Brain microvascular endothelial cell (primary cell): ENCODE results near the gene CA10.

Experiments
- DNase-seq: peaks from one replicate; pipeline ENCODE4 v3.0.0-alpha.2; 2020
- H3K27ac ChIP-seq: fragments of 250-450 bp; sonication (Bioruptor Pico); 2 replicates; pipeline ENCODE4 v1.5.1; 2020; ENCODE audit warnings: mild to moderate bottlenecking, moderate library complexity
- H3K27me3 ChIP-seq: fragments of 250-450 bp; sonication (Bioruptor Pico); replicated peaks from 2 replicates; pipeline ENCODE4 v1.5.1; 2020; ENCODE audit warnings: mild to moderate bottlenecking
- H3K36me3 ChIP-seq: fragments of 250-450 bp; sonication (Bioruptor Pico); replicated peaks from 2 replicates; pipeline ENCODE4 v1.5.1; 2020; ENCODE audit warnings: mild to moderate bottlenecking
- H3K4me3 ChIP-seq: 2 replicates; pipeline ENCODE4 v1.5.1; 2011; ENCODE audit warnings: low read depth, mild to moderate bottlenecking, control low read depth, low read length, moderate library complexity
- CTCF ChIP-seq: IDR thresholded peaks from 2 replicates; pipeline ENCODE4 v1.5.1; 2011; ENCODE audit warnings: low read depth, mild to moderate bottlenecking, moderate library complexity, low read length, control low read depth, inconsistent platforms; ENCODE audit errors: missing control alignments
- in situ Hi-C: cut with HindIII; loops from 2 replicates; pipeline ENCODE4 v1.10.0; 2017; ENCODE audit warnings: low sequenced_read_pairs, low pct_ligation_motif_present

The CA10 gene

DNA sequence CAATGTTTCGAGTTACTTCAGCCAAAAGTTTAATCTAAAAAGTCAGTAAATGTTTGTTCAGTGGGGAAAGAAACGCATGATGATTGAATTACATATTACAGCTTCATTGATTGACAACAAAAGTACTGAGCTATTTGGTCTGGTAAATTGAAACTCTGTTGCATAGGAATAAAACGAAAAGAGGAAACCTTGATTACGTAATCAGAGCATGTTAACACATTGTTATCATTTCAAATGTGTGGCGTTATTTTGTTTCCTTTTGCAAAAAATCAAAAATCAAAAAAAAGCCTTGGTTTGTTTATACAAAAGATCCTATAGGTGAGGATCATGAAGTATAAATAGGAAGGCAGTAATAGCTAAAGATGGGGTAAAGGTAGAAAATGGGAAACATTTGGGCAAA is 19.5 kb upstream of the CA10 start:
- Histone ChIP-seq H3K27me3 (no peaks in the 10 kb centered on the region), H3K36me3 (no peaks in the 10 kb centered on the region), H3K4me3 (no peak overlapping the region), H3K27ac (no peak overlapping the region)
- TF ChIP-seq CTCF, result no peak
- no peak for DNase-seq
- in situ Hi-C loops, result no loop called here

GRCh38 chr17:52170963-52171572 is 12.6 kb upstream of the CA10 start:
- H3K36me3 ChIP-seq, result no peaks in the 10 kb centered on the region
- H3K27ac ChIP-seq, result no peak overlapping the region
- DNase-seq, result no peak
- H3K27me3 ChIP-seq, result no peaks in the 10 kb centered on the region
- TF ChIP-seq CTCF, result peak; percentile 63
- in situ Hi-C loops, result no loop called here
- H3K4me3 ChIP-seq, result no peak overlapping the region

- no peak for DNase-seq
- in situ Hi-C loops, result no loop called here
- no peak for TF ChIP-seq CTCF
- H3K4me3 ChIP-seq, result no peak overlapping the region
- no peak overlapping the region for H3K27ac ChIP-seq
- H3K27me3 ChIP-seq, result peaks cover 23% of the 10 kb centered on the region
- H3K36me3 ChIP-seq, result no peaks in the 10 kb centered on the region
Observed at GRCh38 chr17:52160136-52160567, 1.6 kb upstream of the CA10 start.

DNA sequence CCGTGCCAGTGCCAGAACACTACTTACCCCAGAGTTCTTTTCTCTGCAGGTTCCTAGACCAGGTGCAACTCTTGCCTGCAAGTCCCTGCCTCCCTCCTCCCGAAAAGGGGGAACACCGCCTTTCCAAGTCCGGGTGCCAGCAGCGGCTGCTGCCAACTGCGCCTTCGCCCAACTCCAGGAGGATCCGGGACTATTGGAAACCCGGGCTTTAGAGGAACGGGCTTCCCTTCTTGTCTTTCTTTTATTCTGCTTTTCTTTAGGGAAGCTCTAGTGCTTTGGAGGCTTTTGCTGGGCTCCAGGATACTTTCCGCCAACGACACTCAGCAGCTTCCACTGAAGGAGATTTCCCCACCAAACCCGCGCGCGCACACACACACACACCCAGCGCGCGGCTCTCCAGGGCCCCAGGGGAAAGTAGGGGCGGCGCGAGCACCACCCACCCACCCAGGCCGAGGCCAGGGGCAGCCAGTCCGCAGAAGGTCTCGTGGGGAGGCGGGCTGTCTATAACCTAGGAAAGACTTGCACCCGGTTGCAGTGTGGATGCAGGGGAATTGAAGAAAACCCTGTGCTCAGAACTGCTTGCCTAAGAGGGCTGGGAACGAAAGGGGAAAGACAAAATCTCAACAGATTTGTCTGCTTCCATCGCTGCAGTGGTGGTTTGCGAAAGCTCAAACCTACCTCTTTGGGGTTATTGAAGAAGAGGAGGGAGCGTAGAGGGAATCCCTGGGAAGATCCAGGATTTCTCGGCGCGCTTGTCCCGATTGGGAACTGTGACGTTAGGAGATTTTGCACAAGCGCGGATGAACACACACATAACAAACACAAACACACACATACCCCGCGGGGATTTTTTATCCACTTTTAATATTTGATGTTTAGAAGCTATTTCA is 977 bp upstream of the CA10 start:
- H3K4me3 ChIP-seq, result no peak overlapping the region
- peaks cover 23% of the 10 kb centered on the region for H3K27me3 ChIP-seq
- in situ Hi-C loops, result no loop called here
- H3K27ac ChIP-seq, result no peak overlapping the region
- DNase-seq, result no peak
- no peak for TF ChIP-seq CTCF
- H3K36me3 ChIP-seq, result no peaks in the 10 kb centered on the region

DNA sequence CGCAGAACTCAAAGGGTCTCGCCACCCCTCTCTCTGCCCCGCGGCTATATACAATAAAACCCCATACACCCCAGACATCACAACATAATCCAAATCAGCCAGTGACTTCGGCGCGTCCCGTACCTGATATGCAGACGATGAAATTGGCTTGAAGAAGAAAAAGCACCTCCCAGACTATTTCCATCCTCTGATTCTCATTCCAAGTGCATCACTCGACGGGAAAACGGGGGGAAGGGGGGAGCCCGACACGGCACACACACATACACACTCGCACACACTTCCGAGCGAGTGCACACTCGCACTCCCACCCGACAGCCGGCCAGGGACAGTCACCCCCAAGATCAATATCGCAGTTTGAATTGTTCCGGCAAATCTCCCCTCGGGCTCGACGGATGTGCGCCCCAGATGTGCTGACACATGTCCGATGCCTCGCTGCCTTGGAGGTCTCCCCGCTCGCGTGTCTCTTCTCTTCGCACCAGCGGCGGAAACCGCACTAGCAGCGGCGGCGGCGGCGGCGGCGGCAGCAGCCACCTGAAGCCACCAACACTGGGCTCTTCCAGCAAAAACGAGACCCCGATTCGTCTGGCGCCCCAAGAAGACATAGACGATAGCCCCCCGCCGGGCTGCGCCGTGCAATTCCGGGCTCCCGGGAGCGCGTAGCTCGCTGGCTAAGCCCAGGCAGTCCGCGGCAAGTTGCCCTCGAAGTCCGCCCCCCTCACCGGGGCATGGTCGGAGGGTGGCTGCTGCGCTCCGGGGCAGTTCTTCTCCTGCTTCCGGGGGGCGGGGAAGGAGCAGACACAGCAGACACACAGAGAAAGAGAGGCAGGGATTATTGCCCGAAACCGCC is 688 bp downstream of the CA10 start:
- no peak for TF ChIP-seq CTCF
- peaks cover 23% of the 10 kb centered on the region for H3K27me3 ChIP-seq
- in situ Hi-C loops, result no loop called here
- no peak overlapping the region for H3K4me3 ChIP-seq
- no peak for DNase-seq
- no peak overlapping the region for H3K27ac ChIP-seq
- no peaks in the 10 kb centered on the region for H3K36me3 ChIP-seq
